HUES64 (cell line): ENCODE measurements around the gene CCNA1. TPM values are rescaled to one million over a fixed set of nuclear protein-coding genes. Genes with fewer than 3 reads are reported as not detected.

Experiments used
- H3K27ac ChIP-seq: 2 replicates; pipeline ENCODE4 v1.7.0; 2013; ENCODE audit warnings: low read depth, low read length, inconsistent platforms
- H3K27me3 ChIP-seq: 2 replicates; pipeline ENCODE4 v1.6.1; 2013; ENCODE audit warnings: mild to moderate bottlenecking, low read length; ENCODE audit not compliant: insufficient read depth
- H3K36me3 ChIP-seq: 2 replicates; pipeline ENCODE4 v1.6.1; 2013; ENCODE audit warnings: mild to moderate bottlenecking, low read length; ENCODE audit not compliant: insufficient read depth
- H3K4me1 ChIP-seq: 2 replicates; pipeline ENCODE4 v1.6.1; 2013; ENCODE audit warnings: mild to moderate bottlenecking, low read length, moderate library complexity; ENCODE audit not compliant: insufficient read depth
- H3K4me3 ChIP-seq: 2 replicates; pipeline ENCODE4 v1.5.1; 2013; ENCODE audit warnings: mild to moderate bottlenecking, low read length, moderate library complexity
- H3K9ac ChIP-seq: 2 replicates; pipeline ENCODE4 v1.6.1; 2013; ENCODE audit warnings: mild to moderate bottlenecking, low read depth, low read length
- H3K9me3 ChIP-seq: 2 replicates; pipeline ENCODE4 v1.6.1; 2013; ENCODE audit warnings: low read depth, low read length; ENCODE audit not compliant: insufficient read depth
- WGBS: fragments of 150-250, 120-280 bp; methylation state at CpG from one replicate; pipeline ENCODE4 v1.1.7; 2013; ENCODE audit warnings: missing lambda C conversion rate; 5-methylcytosine and 5-hydroxymethylcytosine counted together
- polyA plus RNA-seq, 2 experiments: library from polyadenylated mRNA; stranded (reverse); fragments of 50-300 nt; gene quantifications; one replicate each; pipeline ENCODE4 v1.2.3, GENCODE V29; 2013

Gene CCNA1
- polyA plus RNA-seq (2013, experiment 1 of 2) = 1.3 TPM
- polyA plus RNA-seq (2013, experiment 2 of 2) = 0.95 TPM

- Histone ChIP-seq H3K9ac (peak within 1 kb of the TSS; percentile 19; the same call in 1 of the 2 replicates), H3K4me3 (peak within 1 kb of the TSS; percentile 78), H3K27me3 (peaks cover 75% of the 10 kb centered on the region), H3K36me3 (no peaks in the 10 kb centered on the region), H3K27ac (no peak within 1 kb of the TSS), H3K4me1 (peaks cover 9% of the 10 kb centered on the region; the same call in 1 of the 2 replicates), H3K9me3 (no peaks in the 10 kb centered on the region)
- WGBS = under 1% methylated on average over 41 of the region's 46 CpGs
Measured at GRCh38 chr13:36432106-36432544, at the start of gene CCNA1. CCNA1 (plus strand) TSS chr13:36432495; CDS start chr13:36433057, 562 bp downstream.

- Histone ChIP-seq H3K4me3 (no peak overlapping the region), H3K4me1 (no peaks in the 10 kb centered on the region), H3K27ac (no peak overlapping the region), H3K27me3 (no peaks in the 10 kb centered on the region), H3K9me3 (no peaks in the 10 kb centered on the region), H3K9ac (no peak overlapping the region), H3K36me3 (no peaks in the 10 kb centered on the region)
- WGBS = 100% methylated on average over 1 of the region's 1 CpG
Measured at GRCh38 chr13:36385489-36385888, 46.8 kb upstream of the CCNA1 start.

- Histone ChIP-seq H3K9me3 (no peaks in the 10 kb centered on the region), H3K27me3 (no peaks in the 10 kb centered on the region), H3K36me3 (no peaks in the 10 kb centered on the region), H3K27ac (no peak overlapping the region), H3K4me1 (no peaks in the 10 kb centered on the region), H3K4me3 (no peak overlapping the region), H3K9ac (no peak overlapping the region)
- 84% methylated on average over 2 of the region's 2 CpGs for WGBS
Measured at GRCh38 chr13:36395280-36395679, 37.0 kb upstream of the CCNA1 start.

GRCh38 chr13:36405151-36405550 is 27.1 kb upstream of the CCNA1 start:
- Histone ChIP-seq H3K4me1 (no peaks in the 10 kb centered on the region), H3K9ac (no peak overlapping the region), H3K27ac (no peak overlapping the region), H3K9me3 (no peaks in the 10 kb centered on the region), H3K4me3 (no peak overlapping the region), H3K27me3 (no peaks in the 10 kb centered on the region), H3K36me3 (no peaks in the 10 kb centered on the region)
- WGBS = 98% methylated on average over 1 of the region's 1 CpG

- H3K27ac ChIP-seq = no peak overlapping the region
- no peak overlapping the region for H3K9ac ChIP-seq
- H3K36me3 ChIP-seq = no peaks in the 10 kb centered on the region
- WGBS = 0% methylated on average over 1 of the region's 1 CpG
- H3K4me1 ChIP-seq = peaks cover 1% of the 10 kb centered on the region; the same call in 1 of the 2 replicates
- H3K9me3 ChIP-seq = no peaks in the 10 kb centered on the region; the same call in 1 of the 2 replicates
- no peak overlapping the region for H3K4me3 ChIP-seq
- no peaks in the 10 kb centered on the region for H3K27me3 ChIP-seq
Measured at GRCh38 chr13:36412736-36413135, 19.6 kb upstream of the CCNA1 start.

- 82% methylated on average over 1 of the region's 1 CpG for WGBS
- Histone ChIP-seq H3K4me1 (peaks cover 6% of the 10 kb centered on the region; the same call in 1 of the 2 replicates), H3K9me3 (no peaks in the 10 kb centered on the region; the same call in 1 of the 2 replicates), H3K27me3 (no peaks in the 10 kb centered on the region), H3K9ac (no peak overlapping the region), H3K36me3 (no peaks in the 10 kb centered on the region), H3K4me3 (no peak overlapping the region), H3K27ac (no peak overlapping the region)
Measured at GRCh38 chr13:36413161-36413560, 19.1 kb upstream of the CCNA1 start.

- Histone ChIP-seq H3K9ac (no peak overlapping the region), H3K4me3 (no peak overlapping the region), H3K9me3 (no peaks in the 10 kb centered on the region; the same call in 1 of the 2 replicates), H3K27ac (no peak overlapping the region), H3K27me3 (no peaks in the 10 kb centered on the region), H3K36me3 (no peaks in the 10 kb centered on the region), H3K4me1 (peaks cover 7% of the 10 kb centered on the region; the same call in 1 of the 2 replicates)
- no CpG with 5 or more reads among the region's 3 CpGs for WGBS
Measured at GRCh38 chr13:36414461-36414860, 17.8 kb upstream of the CCNA1 start.

GRCh38 chr13:36417331-36417730 is 15.0 kb upstream of the CCNA1 start:
- no peaks in the 10 kb centered on the region for H3K27me3 ChIP-seq
- H3K4me1 ChIP-seq = peaks cover 7% of the 10 kb centered on the region; the same call in 1 of the 2 replicates
- H3K27ac ChIP-seq = no peak overlapping the region
- H3K9me3 ChIP-seq = no peaks in the 10 kb centered on the region; the same call in 1 of the 2 replicates
- no peak overlapping the region for H3K9ac ChIP-seq
- H3K36me3 ChIP-seq = no peaks in the 10 kb centered on the region
- H3K4me3 ChIP-seq = no peak overlapping the region
- 88% methylated on average over 1 of the region's 2 CpGs for WGBS

- peaks cover 7% of the 10 kb centered on the region; the same call in 1 of the 2 replicates for H3K4me1 ChIP-seq
- no peak overlapping the region for H3K4me3 ChIP-seq
- H3K36me3 ChIP-seq = no peaks in the 10 kb centered on the region
- H3K9me3 ChIP-seq = no peaks in the 10 kb centered on the region; the same call in 1 of the 2 replicates
- H3K9ac ChIP-seq = 0 out of 2 replicates have a peak overlapping the region, but pooled peaks have one; percentile 2
- 80% methylated on average over 7 of the region's 9 CpGs for WGBS
- no peak overlapping the region for H3K27ac ChIP-seq
- H3K27me3 ChIP-seq = no peaks in the 10 kb centered on the region
Measured at GRCh38 chr13:36418022-36418805, 14.1 kb upstream of the CCNA1 start.

- Histone ChIP-seq H3K27ac (no peak overlapping the region), H3K36me3 (no peaks in the 10 kb centered on the region), H3K27me3 (no peaks in the 10 kb centered on the region), H3K4me3 (no peak overlapping the region), H3K4me1 (peaks cover 7% of the 10 kb centered on the region; the same call in 1 of the 2 replicates), H3K9ac (no peak overlapping the region), H3K9me3 (no peaks in the 10 kb centered on the region; the same call in 1 of the 2 replicates)
- WGBS = 59% methylated on average over 5 of the region's 6 CpGs
Measured at GRCh38 chr13:36420437-36420891, 11.8 kb upstream of the CCNA1 start.

- no peaks in the 10 kb centered on the region for H3K36me3 ChIP-seq
- H3K27me3 ChIP-seq = no peaks in the 10 kb centered on the region
- no peak overlapping the region for H3K27ac ChIP-seq
- no peaks in the 10 kb centered on the region; the same call in 1 of the 2 replicates for H3K9me3 ChIP-seq
- no peak overlapping the region for H3K4me3 ChIP-seq
- H3K9ac ChIP-seq = no peak overlapping the region
- H3K4me1 ChIP-seq = peaks cover 7% of the 10 kb centered on the region; the same call in 1 of the 2 replicates
Measured at GRCh38 chr13:36421447-36421846, 10.8 kb upstream of the CCNA1 start.
